GM10847 (cell line): ENCODE measurements around the gene ZNF511.

Experiments used
- POLR2A ChIP-seq: IDR thresholded peaks from 2 replicates; pipeline ENCODE4 v1.6.1; 2011; ENCODE audit not compliant: insufficient read length; ENCODE audit errors: extremely low read depth

ZNF511 gene

GRCh38 chr10:133308421-133309099, at the start of gene ZNF511, which contains the start of gene TUBGCP2:
TSS of gene ZNF511 (plus strand) at chr10:133308914. CDS start at chr10:133308944, 30 bp downstream.
TSS of gene TUBGCP2 (minus strand) at chr10:133308872. CDS start at chr10:133302941, 5,931 bp downstream.
- peak; percentile 74 for TF ChIP-seq POLR2A

- TF ChIP-seq POLR2A: no peak
Observed at GRCh38 chr10:133259602-133259989, 49.1 kb upstream of the ZNF511 start.

- TF ChIP-seq POLR2A: no peak
Observed at GRCh38 chr10:133260895-133261725, 47.6 kb upstream of the ZNF511 start.

GRCh38 chr10:133261726-133262325, 46.9 kb upstream of the ZNF511 start:
- peak; percentile 45 for TF ChIP-seq POLR2A

- no peak for TF ChIP-seq POLR2A
Observed at GRCh38 chr10:133262696-133263095, 46.0 kb upstream of the ZNF511 start.

GRCh38 chr10:133263674-133264073, 45.0 kb upstream of the ZNF511 start:
- no peak for TF ChIP-seq POLR2A

GRCh38 chr10:133264461-133264860, 44.3 kb upstream of the ZNF511 start:
- no peak for TF ChIP-seq POLR2A

GRCh38 chr10:133266056-133266795, 42.5 kb upstream of the ZNF511 start:
- no peak for TF ChIP-seq POLR2A

- no peak for TF ChIP-seq POLR2A
Observed at GRCh38 chr10:133267293-133267692, 41.4 kb upstream of the ZNF511 start.

- TF ChIP-seq POLR2A: no peak
Observed at GRCh38 chr10:133267829-133268228, 40.9 kb upstream of the ZNF511 start.

- TF ChIP-seq POLR2A: no peak
Observed at GRCh38 chr10:133268532-133268931, 40.2 kb upstream of the ZNF511 start.

GRCh38 chr10:133269367-133269766, 39.3 kb upstream of the ZNF511 start:
- TF ChIP-seq POLR2A: no peak

GRCh38 chr10:133270204-133270603, 38.5 kb upstream of the ZNF511 start:
- no peak for TF ChIP-seq POLR2A

GRCh38 chr10:133270773-133271297, 37.9 kb upstream of the ZNF511 start:
- no peak for TF ChIP-seq POLR2A

GRCh38 chr10:133271521-133272300, 37.0 kb upstream of the ZNF511 start:
- TF ChIP-seq POLR2A: no peak
